Measurements from ENCODE around the gene NHS. TPM values are rescaled to one million over a fixed set of nuclear protein-coding genes. Genes with fewer than 3 reads are reported as not detected.
A peak's percentile ranks its signal among the peaks of the same experiment; 100 is the strongest.

NHS gene
- total and polyA plus RNA-seq, 2 of the 13 experiments (the other 11 are each of a cell fraction or from before 2014, with no cell fraction given): 0.02 TPM; not detected in 1

GRCh38 chrX:17441965-17442364, 67.0 kb downstream of the NHS start (continued):
- TF ChIP-seq CCAR2 (optimal IDR thresholded peaks at IDR 0.05; ENCODE audit: low read depth, low read length): no peak
- TF ChIP-seq ZNF629 (CRISPR knock-in tag; conservative IDR thresholded peaks at IDR 0.05): no peak
- no peak for TF ChIP-seq PREB (CRISPR knock-in tag; IDR thresholded peaks at IDR 0.05)
- TF ChIP-seq HNRNPH1 (optimal IDR thresholded peaks at IDR 0.05; ENCODE audit: low read depth, low read length): no peak
- no peak for TF ChIP-seq ZNF777 (CRISPR knock-in tag; IDR thresholded peaks at IDR 0.05)

- no peaks in the 10 kb centered on the region for H3K36me3 ChIP-seq (replicated peaks in 1 of 2; ENCODE audit: control insufficient read depth in 1 of 2, insufficient read depth in 2 of 2, low read length in 2 of 2)
- no peak overlapping the region for H3K27ac ChIP-seq (ENCODE audit: extremely low read length, insufficient read depth, low read length)
- H3K9me3 ChIP-seq (ENCODE audit: low read length): no peaks in the 10 kb centered on the region
- FAIRE-seq (no peak), ATAC-seq (no peak), DNase-seq (ENCODE audit: low spot score) (no peak)
- in situ Hi-C loops (cut with HindIII; ENCODE audit: extremely low pct_ligation_motif_present, low pct_unique_long_range_greater_than_20kb) (no loop called here), intact Hi-C loops (cut with micrococcal nuclease; ENCODE audit: unreplicated experiment) (no loop called here)
- no peak overlapping the region for H3K4me3 ChIP-seq (replicated peaks in 1 of 3; ENCODE audit: insufficient read depth in 1 of 3, low read depth in 2 of 3, low read length in 3 of 3)
- no peak overlapping the region for H2AFZ ChIP-seq (ENCODE audit: low read length)
- H4K20me1 ChIP-seq (ENCODE audit: insufficient read depth, low read length): no peaks in the 10 kb centered on the region
- no peak overlapping the region for H3K4me2 ChIP-seq (ENCODE audit: low read depth, low read length)
- H3K27me3 ChIP-seq (ENCODE audit: control insufficient read depth in 1 of 2, insufficient read depth in 2 of 2, low read length in 2 of 2): no peaks in the 10 kb centered on the region
- no peak overlapping the region for H3K9ac ChIP-seq (ENCODE audit: insufficient read depth, low read depth, low read length)
- no peak for TF ChIP-seq MBD4 (IDR thresholded peaks at IDR 0.05; ENCODE audit: borderline replicate concordance, low read length)
- 0 out of 2 replicates have a peak, but pooled peaks have one; percentile 10 for TF ChIP-seq HNF4A (CRISPR knock-in tag; IDR thresholded peaks at IDR 0.05)
- TF ChIP-seq MAX (IDR thresholded peaks at IDR 0.05): no peak
- TF ChIP-seq NFYC (CRISPR knock-in tag; IDR thresholded peaks at IDR 0.05): no peak
- no peak for TF ChIP-seq IRF1 (CRISPR knock-in tag; IDR thresholded peaks at IDR 0.05; ENCODE audit: low read depth)
- no TSS peak for BruUV-seq (replicated peaks)
- peaks cover 51% of the 10 kb centered on the region for H3K4me1 ChIP-seq (ENCODE audit: insufficient read depth, low read length)
- no peaks in the 10 kb centered on the region for H3K79me2 ChIP-seq (ENCODE audit: insufficient read depth, low read length)
- 65% methylated on average over 2 of the region's 3 CpGs for WGBS (ENCODE audit: low lambda C conversion rate)
- POLR2A ChIA-PET: no interaction called here
- CTCF ChIA-PET (ENCODE audit: low intra/inter-chr PET ratio, low total read pairs): no interaction called here
Observed at GRCh38 chrX:17442898-17443297, 67.9 kb downstream of the NHS start.
